ENCODE results near the gene HIVEP3.

Gene HIVEP3

GRCh38 chr1:41895552-41895951, 23.2 kb downstream of the HIVEP3 start:
- no peak for FAIRE-seq
- DNase-seq (ENCODE audit: extremely low spot score, insufficient read length, low read depth), result no peak

- FAIRE-seq, result no peak
- DNase-seq (ENCODE audit: extremely low spot score, insufficient read length, low read depth), result no peak
Observed at GRCh38 chr1:41894808-41895483, 23.8 kb downstream of the HIVEP3 start.

- FAIRE-seq, result no peak
- DNase-seq (ENCODE audit: extremely low spot score, insufficient read length, low read depth), result no peak
Observed at GRCh38 chr1:41894101-41894807, 24.5 kb downstream of the HIVEP3 start.

- DNase-seq (ENCODE audit: extremely low spot score, insufficient read length, low read depth) (no peak), FAIRE-seq (no peak)
Observed at GRCh38 chr1:41892301-41892781, 26.4 kb downstream of the HIVEP3 start.

GRCh38 chr1:41891199-41891896, 27.4 kb downstream of the HIVEP3 start:
- DNase-seq (ENCODE audit: extremely low spot score, insufficient read length, low read depth) (peak; percentile 46), FAIRE-seq (peak; percentile 91)

GRCh38 chr1:41890825-41891198, 27.9 kb downstream of the HIVEP3 start:
- FAIRE-seq (no peak), DNase-seq (ENCODE audit: extremely low spot score, insufficient read length, low read depth) (no peak)

GRCh38 chr1:41889506-41890414, 29.0 kb downstream of the HIVEP3 start:
- DNase-seq (ENCODE audit: extremely low spot score, insufficient read length, low read depth), result no peak
- FAIRE-seq, result no peak

- no peak for DNase-seq (ENCODE audit: extremely low spot score, insufficient read length, low read depth)
- FAIRE-seq, result no peak
Observed at GRCh38 chr1:41888756-41889155, 30.0 kb downstream of the HIVEP3 start.

- DNase-seq (ENCODE audit: extremely low spot score, insufficient read length, low read depth) (no peak), FAIRE-seq (no peak)
Observed at GRCh38 chr1:41887365-41887764, 31.4 kb downstream of the HIVEP3 start.

GRCh38 chr1:41884256-41885230, 34.2 kb downstream of the HIVEP3 start:
- DNase-seq (ENCODE audit: extremely low spot score, insufficient read length, low read depth), result no peak
- FAIRE-seq, result no peak

GRCh38 chr1:41883507-41883906, 35.2 kb downstream of the HIVEP3 start:
- DNase-seq (ENCODE audit: extremely low spot score, insufficient read length, low read depth) (no peak), FAIRE-seq (no peak)

GRCh38 chr1:41882486-41882885, 36.2 kb downstream of the HIVEP3 start:
- DNase-seq (ENCODE audit: extremely low spot score, insufficient read length, low read depth), result no peak
- FAIRE-seq, result no peak

GRCh38 chr1:41882068-41882477, 36.6 kb downstream of the HIVEP3 start:
- DNase-seq (ENCODE audit: extremely low spot score, insufficient read length, low read depth), result no peak
- FAIRE-seq, result no peak

- DNase-seq (ENCODE audit: extremely low spot score, insufficient read length, low read depth) (no peak), FAIRE-seq (no peak)
Observed at GRCh38 chr1:41880950-41881885, 37.5 kb downstream of the HIVEP3 start.

- no peak for DNase-seq (ENCODE audit: extremely low spot score, insufficient read length, low read depth)
- FAIRE-seq, result no peak
Observed at GRCh38 chr1:41880261-41880660, 38.5 kb downstream of the HIVEP3 start.

GRCh38 chr1:41879617-41880016, 39.1 kb downstream of the HIVEP3 start:
- no peak for DNase-seq (ENCODE audit: extremely low spot score, insufficient read length, low read depth)
- no peak for FAIRE-seq

GRCh38 chr1:41878911-41879310, 39.8 kb downstream of the HIVEP3 start:
- DNase-seq (ENCODE audit: extremely low spot score, insufficient read length, low read depth) (no peak), FAIRE-seq (no peak)

- FAIRE-seq (no peak), DNase-seq (ENCODE audit: extremely low spot score, insufficient read length, low read depth) (no peak)
Observed at GRCh38 chr1:41878495-41878894, 40.2 kb downstream of the HIVEP3 start.

Measured in GM18507 (cell line).